Measurements from ENCODE around the gene NUDCD2. TPM values are rescaled to one million over a fixed set of nuclear protein-coding genes. Genes with fewer than 3 reads are reported as not detected.

Gene NUDCD2
- total RNA-seq, 1 donor from 2014 or later, result 19.2 TPM

DNA sequence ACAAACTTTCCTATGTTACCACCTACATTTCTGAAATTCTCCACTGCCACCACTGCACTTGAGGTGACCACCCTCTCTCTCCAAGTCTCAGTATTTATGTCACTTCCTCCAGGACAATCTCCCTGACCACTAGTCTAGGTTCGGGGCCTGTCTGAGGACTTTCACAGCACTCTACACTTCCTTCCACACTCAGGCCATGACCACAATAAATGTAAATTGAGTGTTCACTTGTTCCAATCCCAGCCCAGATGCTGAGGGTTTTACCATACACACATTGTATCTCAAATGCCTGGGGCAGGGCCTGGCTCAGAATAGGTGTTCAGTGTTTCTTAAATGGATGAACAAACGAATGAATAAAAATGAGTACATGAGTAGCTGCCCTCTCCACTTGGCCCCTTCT, 49.4 kb downstream of the NUDCD2 start:
- Mint-ChIP-seq H3K27ac (ENCODE audit: unreplicated experiment) (no peak overlapping the region), H3K27me3 (ENCODE audit: unreplicated experiment) (peaks cover 2% of the 10 kb centered on the region), H3K9me3 (ENCODE audit: unreplicated experiment) (peaks cover 3% of the 10 kb centered on the region), H3K36me3 (ENCODE audit: unreplicated experiment) (no peaks in the 10 kb centered on the region), H3K4me3 (ENCODE audit: unreplicated experiment) (no peak overlapping the region), H3K4me1 (ENCODE audit: low read depth, unreplicated experiment) (peaks cover 3% of the 10 kb centered on the region)
- TF ChIP-seq, protein P1, sequence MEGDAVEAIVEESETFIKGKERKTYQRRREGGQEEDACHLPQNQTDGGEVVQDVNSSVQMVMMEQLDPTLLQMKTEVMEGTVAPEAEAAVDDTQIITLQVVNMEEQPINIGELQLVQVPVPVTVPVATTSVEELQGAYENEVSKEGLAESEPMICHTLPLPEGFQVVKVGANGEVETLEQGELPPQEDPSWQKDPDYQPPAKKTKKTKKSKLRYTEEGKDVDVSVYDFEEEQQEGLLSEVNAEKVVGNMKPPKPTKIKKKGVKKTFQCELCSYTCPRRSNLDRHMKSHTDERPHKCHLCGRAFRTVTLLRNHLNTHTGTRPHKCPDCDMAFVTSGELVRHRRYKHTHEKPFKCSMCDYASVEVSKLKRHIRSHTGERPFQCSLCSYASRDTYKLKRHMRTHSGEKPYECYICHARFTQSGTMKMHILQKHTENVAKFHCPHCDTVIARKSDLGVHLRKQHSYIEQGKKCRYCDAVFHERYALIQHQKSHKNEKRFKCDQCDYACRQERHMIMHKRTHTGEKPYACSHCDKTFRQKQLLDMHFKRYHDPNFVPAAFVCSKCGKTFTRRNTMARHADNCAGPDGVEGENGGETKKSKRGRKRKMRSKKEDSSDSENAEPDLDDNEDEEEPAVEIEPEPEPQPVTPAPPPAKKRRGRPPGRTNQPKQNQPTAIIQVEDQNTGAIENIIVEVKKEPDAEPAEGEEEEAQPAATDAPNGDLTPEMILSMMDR (IDR thresholded peaks at IDR 0.05; ENCODE audit: partially characterized antibody, unreplicated experiment), result no peak
- no peak for DNase-seq

DNA sequence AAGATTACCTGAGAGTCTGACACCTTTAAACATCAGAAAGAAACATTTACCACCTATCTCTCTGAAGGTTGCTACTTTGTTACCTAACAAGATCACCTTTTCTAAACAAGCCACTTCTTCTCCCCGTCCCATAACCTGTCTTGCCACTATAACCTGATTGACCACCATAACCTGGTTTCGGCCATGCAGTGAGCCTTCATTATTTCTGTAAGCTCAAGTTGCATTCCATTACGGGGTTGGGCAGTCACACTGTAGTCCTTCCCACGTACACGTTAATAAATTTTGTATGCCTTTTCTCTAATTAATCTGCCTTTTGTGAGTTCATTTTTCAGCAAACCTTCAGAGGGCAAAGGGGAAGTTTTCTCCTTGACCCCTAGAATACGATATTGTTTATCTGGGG, 50.5 kb downstream of the NUDCD2 start:
- Mint-ChIP-seq H3K36me3 (ENCODE audit: unreplicated experiment) (no peaks in the 10 kb centered on the region), H3K9me3 (ENCODE audit: unreplicated experiment) (peaks cover 3% of the 10 kb centered on the region), H3K27me3 (ENCODE audit: unreplicated experiment) (peaks cover 2% of the 10 kb centered on the region), H3K4me1 (ENCODE audit: low read depth, unreplicated experiment) (peaks cover 3% of the 10 kb centered on the region), H3K4me3 (ENCODE audit: unreplicated experiment) (no peak overlapping the region), H3K27ac (ENCODE audit: unreplicated experiment) (no peak overlapping the region)
- DNase-seq, result no peak
- TF ChIP-seq, protein P1 (IDR thresholded peaks at IDR 0.05; ENCODE audit: partially characterized antibody, unreplicated experiment), result no peak

DNA sequence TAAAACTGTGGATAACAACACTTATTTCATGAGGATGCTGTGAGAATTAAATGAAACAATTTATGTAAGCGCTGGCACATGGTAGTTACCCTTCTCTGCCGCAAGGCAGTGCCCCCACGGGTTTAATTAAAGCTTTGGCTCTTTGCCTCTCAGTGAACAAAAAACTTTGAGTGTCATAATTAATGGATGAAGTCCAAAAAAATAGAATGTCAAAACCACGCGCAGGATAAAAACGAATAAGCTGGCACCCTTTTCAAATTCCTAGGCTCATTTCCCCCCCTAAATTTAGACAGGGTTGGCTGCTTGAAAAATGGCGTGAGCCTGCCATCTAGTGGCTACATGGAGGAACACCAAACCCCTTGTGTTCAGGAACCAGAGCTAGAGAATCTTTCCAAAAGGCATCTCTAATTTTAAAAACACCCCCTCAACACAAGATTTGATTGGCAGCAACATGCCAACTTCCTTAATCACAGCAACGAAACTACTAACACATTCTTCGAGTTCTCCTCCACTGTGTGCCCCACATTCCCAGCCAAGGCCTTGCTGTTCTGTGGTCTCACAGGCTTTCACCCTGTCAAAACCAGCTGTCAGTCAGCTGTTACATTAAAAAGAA, 51.5 kb downstream of the NUDCD2 start:
- TF ChIP-seq, protein P1 (IDR thresholded peaks at IDR 0.05; ENCODE audit: partially characterized antibody, unreplicated experiment), result peak; percentile 91
- DNase-seq, result peak; percentile 70
- no peak overlapping the region for H3K27ac Mint-ChIP-seq (ENCODE audit: unreplicated experiment)
- H3K4me1 Mint-ChIP-seq (ENCODE audit: low read depth, unreplicated experiment), result peaks cover 3% of the 10 kb centered on the region
- peaks cover 3% of the 10 kb centered on the region for H3K9me3 Mint-ChIP-seq (ENCODE audit: unreplicated experiment)
- peaks cover 2% of the 10 kb centered on the region for H3K27me3 Mint-ChIP-seq (ENCODE audit: unreplicated experiment)
- no peak overlapping the region for H3K4me3 Mint-ChIP-seq (ENCODE audit: unreplicated experiment)
- no peaks in the 10 kb centered on the region for H3K36me3 Mint-ChIP-seq (ENCODE audit: unreplicated experiment)

DNA sequence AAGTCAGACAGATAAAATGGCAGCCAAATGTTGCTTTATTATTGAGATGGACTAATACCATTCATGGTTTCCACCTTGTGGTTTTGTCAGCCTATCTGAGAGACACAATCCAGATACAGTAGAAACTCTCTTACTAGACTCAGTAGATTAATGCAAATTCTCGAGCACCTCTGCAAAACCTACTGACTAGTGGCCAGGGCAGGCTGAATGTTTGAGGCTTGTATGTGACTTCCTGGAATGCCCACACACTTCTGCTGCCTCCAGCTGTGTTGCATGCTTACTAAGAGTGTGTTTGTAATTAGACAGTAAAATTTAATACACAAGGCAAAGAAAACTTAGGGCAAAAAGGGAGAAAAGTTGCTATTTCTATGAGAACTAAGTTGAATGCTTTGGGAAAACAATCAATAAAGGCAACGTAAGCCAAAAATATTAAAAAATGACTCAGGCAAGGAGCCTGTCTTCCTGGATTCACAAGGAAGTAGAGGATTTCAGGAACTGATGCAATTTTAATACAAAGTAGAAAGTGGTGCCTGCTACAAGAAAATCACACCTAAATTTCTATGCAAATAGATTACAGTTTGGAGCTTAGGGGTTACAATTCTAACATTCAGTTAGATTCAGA, 52.8 kb downstream of the NUDCD2 start:
- Mint-ChIP-seq H3K9me3 (ENCODE audit: unreplicated experiment) (peaks cover 3% of the 10 kb centered on the region), H3K27ac (ENCODE audit: unreplicated experiment) (no peak overlapping the region)

More for the DNA sequence above, 52.8 kb downstream of the NUDCD2 start:
- no peaks in the 10 kb centered on the region for H3K36me3 Mint-ChIP-seq (ENCODE audit: unreplicated experiment)
- no peak for DNase-seq
- peaks cover 3% of the 10 kb centered on the region for H3K4me1 Mint-ChIP-seq (ENCODE audit: low read depth, unreplicated experiment)
- TF ChIP-seq, protein P1 (IDR thresholded peaks at IDR 0.05; ENCODE audit: partially characterized antibody, unreplicated experiment), result no peak
- no peak overlapping the region for H3K4me3 Mint-ChIP-seq (ENCODE audit: unreplicated experiment)
- H3K27me3 Mint-ChIP-seq (ENCODE audit: unreplicated experiment), result peaks cover 2% of the 10 kb centered on the region

All from glutamatergic neuron (in vitro differentiated cells).